ENCODE results near the gene ANO10. TPM values are rescaled to one million over a fixed set of nuclear protein-coding genes. Genes with fewer than 3 reads are reported as not detected.

ANO10 gene
- total and polyA plus RNA-seq, 2 donors (not counting 3 experiments of a cell fraction or from before 2014, with no cell fraction given) = 28.4 to 45.8 TPM

DNA sequence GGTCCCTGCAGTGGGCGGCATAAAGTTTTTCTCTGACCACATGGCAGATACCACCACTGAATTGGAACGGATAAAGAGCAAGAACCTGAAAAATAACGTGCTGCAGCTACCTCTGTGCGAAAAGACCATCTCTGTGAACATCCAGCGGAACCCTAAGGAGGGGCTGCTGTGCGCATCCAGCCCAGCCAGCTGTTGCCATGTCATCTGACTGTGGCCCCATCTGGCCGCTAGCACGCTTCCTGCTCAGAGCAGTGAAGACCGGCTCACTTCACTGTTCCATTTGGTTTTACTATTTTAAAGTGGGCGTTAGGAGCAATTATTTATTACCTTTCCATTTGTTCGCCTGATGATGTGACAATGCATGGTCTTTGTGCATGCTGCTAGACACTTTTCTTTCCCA, 273.5 kb downstream of the ANO10 start:
- no peak overlapping the region for H2AFZ ChIP-seq (ENCODE audit: low read depth, low read length)
- peaks cover 2% of the 10 kb centered on the region for H4K20me1 ChIP-seq (replicated peaks; ENCODE audit: control insufficient read depth, extremely low read depth, insufficient read depth, low read length)
- H3K9me1 ChIP-seq (replicated peaks; ENCODE audit: control insufficient read depth, extremely low read depth, insufficient read depth, low read length) = no peaks in the 10 kb centered on the region
- no peaks in the 10 kb centered on the region for H3K9me3 ChIP-seq (replicated peaks; ENCODE audit: control insufficient read depth, insufficient read depth, low read length)
- no TSS peak for BruUV-seq (replicated peaks)
- no peak overlapping the region for H3K4me2 ChIP-seq (ENCODE audit: insufficient read depth, low read length)
- H3K4me3 ChIP-seq (replicated peaks in 1 of 3; ENCODE audit: insufficient read depth in 1 of 3, low read depth in 1 of 3, low read length in 3 of 3) = no peak overlapping the region
- POLR2A ChIA-PET = no interaction called here
- intact Hi-C loops (cut with micrococcal nuclease) = no loop called here
- peaks cover 47 to 63% of the 10 kb centered on the region in 2 experiments for H3K36me3 ChIP-seq (ENCODE audit: control insufficient read depth in 2 of 2, extremely low read depth in 1 of 2, insufficient read depth in 2 of 2, low read length in 2 of 2)
- H3K27me3 ChIP-seq (ENCODE audit: control insufficient read depth in 2 of 2, insufficient read depth in 2 of 2, low read length in 2 of 2) = no peaks in the 10 kb centered on the region
- no peak for DNase-seq (ENCODE audit: low read depth, low spot score)
- peaks cover 4% of the 10 kb centered on the region for H3K4me1 ChIP-seq (ENCODE audit: control insufficient read depth, extremely low read depth, insufficient read depth, low read length)
- H3K27ac ChIP-seq (ENCODE audit: insufficient read depth, low read depth, low read length) = no peak overlapping the region
- CTCF ChIA-PET = interaction anchor here (2.1 to 5.4 kb wide), 2 partner anchors 14 to 154 kb away, joined by 4 to 26 read pairs; no protein-coding TSS in a partner anchor
- no peak for FAIRE-seq
- no peak for TF ChIP-seq JUN (IDR thresholded peaks at IDR 0.05; ENCODE audit: borderline replicate concordance, insufficient read depth, insufficient read length, low read depth)
- TF ChIP-seq, protein P1, sequence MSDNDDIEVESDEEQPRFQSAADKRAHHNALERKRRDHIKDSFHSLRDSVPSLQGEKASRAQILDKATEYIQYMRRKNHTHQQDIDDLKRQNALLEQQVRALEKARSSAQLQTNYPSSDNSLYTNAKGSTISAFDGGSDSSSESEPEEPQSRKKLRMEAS (IDR thresholded peaks at IDR 0.05; ENCODE audit: insufficient read depth, insufficient read length) = no peak
- TF ChIP-seq POLR2A (IDR thresholded peaks at IDR 0.05; ENCODE audit: low read depth, low read length) = no peak
- TF ChIP-seq POLR2AphosphoS5 (IDR thresholded peaks at IDR 0.05; ENCODE audit: insufficient read depth, low read depth, low read length) = no peak
- TF ChIP-seq GATA2 (IDR thresholded peaks at IDR 0.05; ENCODE audit: insufficient read depth, insufficient read length, low read depth, low read length) = no peak
- no peak for TF ChIP-seq FOS (IDR thresholded peaks at IDR 0.05; ENCODE audit: borderline replicate concordance, insufficient read depth, low read length)
- H3K9ac ChIP-seq (replicated peaks; ENCODE audit: extremely low read depth, insufficient read depth, low read length) = no peak overlapping the region
- peaks cover 37% of the 10 kb centered on the region for H3K79me2 ChIP-seq (ENCODE audit: control insufficient read depth, insufficient read depth, low read length)
- dilution Hi-C loops (cut with MboI; ENCODE audit: extremely low pct_ligation_motif_present, low sequenced_read_pairs) = no loop called here

DNA sequence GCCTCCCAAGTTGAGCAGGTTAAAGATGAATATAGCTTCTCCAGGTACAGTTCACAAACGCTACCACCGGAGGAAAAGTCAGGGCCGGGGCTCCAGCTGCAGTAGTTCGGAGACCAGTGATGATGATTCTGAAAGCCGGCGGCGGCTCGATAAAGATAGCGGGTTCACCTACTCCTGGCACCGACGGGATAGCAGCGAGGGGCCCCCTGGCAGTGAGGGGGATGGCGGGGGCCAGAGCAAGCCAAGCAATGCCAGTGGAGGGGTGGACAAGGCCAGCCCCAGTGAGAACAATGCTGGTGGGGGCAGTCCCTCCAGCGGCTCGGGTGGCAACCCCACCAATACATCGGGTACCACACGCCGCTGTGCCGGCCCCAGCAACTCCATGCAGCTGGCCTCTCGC, 274.0 kb downstream of the ANO10 start:
- DNase-seq (ENCODE audit: low read depth, low spot score) (no peak), FAIRE-seq (no peak)
- TF ChIP-seq GATA2 (IDR thresholded peaks at IDR 0.05; ENCODE audit: insufficient read depth, insufficient read length, low read depth, low read length) (no peak), EZH2 (IDR thresholded peaks at IDR 0.05; ENCODE audit: borderline replicate concordance, low read depth, low read length, severe bottlenecking) (no peak), POLR2AphosphoS5 (IDR thresholded peaks at IDR 0.05; ENCODE audit: insufficient read depth, low read depth, low read length) (no peak), FOS (IDR thresholded peaks at IDR 0.05; ENCODE audit: borderline replicate concordance, insufficient read depth, low read length) (no peak), JUN (IDR thresholded peaks at IDR 0.05; ENCODE audit: borderline replicate concordance, insufficient read depth, insufficient read length, low read depth) (no peak), POLR2A (IDR thresholded peaks at IDR 0.05; ENCODE audit: low read depth, low read length) (no peak), MYC (IDR thresholded peaks at IDR 0.05; ENCODE audit: low read depth, low read length) (no peak)
- TF ChIP-seq, protein P2, sequence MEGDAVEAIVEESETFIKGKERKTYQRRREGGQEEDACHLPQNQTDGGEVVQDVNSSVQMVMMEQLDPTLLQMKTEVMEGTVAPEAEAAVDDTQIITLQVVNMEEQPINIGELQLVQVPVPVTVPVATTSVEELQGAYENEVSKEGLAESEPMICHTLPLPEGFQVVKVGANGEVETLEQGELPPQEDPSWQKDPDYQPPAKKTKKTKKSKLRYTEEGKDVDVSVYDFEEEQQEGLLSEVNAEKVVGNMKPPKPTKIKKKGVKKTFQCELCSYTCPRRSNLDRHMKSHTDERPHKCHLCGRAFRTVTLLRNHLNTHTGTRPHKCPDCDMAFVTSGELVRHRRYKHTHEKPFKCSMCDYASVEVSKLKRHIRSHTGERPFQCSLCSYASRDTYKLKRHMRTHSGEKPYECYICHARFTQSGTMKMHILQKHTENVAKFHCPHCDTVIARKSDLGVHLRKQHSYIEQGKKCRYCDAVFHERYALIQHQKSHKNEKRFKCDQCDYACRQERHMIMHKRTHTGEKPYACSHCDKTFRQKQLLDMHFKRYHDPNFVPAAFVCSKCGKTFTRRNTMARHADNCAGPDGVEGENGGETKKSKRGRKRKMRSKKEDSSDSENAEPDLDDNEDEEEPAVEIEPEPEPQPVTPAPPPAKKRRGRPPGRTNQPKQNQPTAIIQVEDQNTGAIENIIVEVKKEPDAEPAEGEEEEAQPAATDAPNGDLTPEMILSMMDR (IDR thresholded peaks at IDR 0.05; ENCODE audit: extremely low read depth in 1 of 2, insufficient read depth in 1 of 2, low read depth in 1 of 2, low read length in 2 of 2) = no peak
- TF ChIP-seq, protein P1 (IDR thresholded peaks at IDR 0.05; ENCODE audit: insufficient read depth, insufficient read length) = no peak
- BruUV-seq (replicated peaks) = no TSS peak
- Histone ChIP-seq H3K36me3 (ENCODE audit: control insufficient read depth in 2 of 2, extremely low read depth in 1 of 2, insufficient read depth in 2 of 2, low read length in 2 of 2) (peaks cover 47 to 66% of the 10 kb centered on the region in 2 experiments), H2AFZ (ENCODE audit: low read depth, low read length) (no peak overlapping the region), H3K4me1 (ENCODE audit: control insufficient read depth, extremely low read depth, insufficient read depth, low read length) (peaks cover 7% of the 10 kb centered on the region), H3K27ac (ENCODE audit: insufficient read depth, low read depth, low read length) (no peak overlapping the region), H4K20me1 (replicated peaks; ENCODE audit: control insufficient read depth, extremely low read depth, insufficient read depth, low read length) (peaks cover 2% of the 10 kb centered on the region), H3K9ac (replicated peaks; ENCODE audit: extremely low read depth, insufficient read depth, low read length) (no peak overlapping the region), H3K4me3 (replicated peaks in 1 of 3; ENCODE audit: insufficient read depth in 1 of 3, low read depth in 1 of 3, low read length in 3 of 3) (no peak overlapping the region), H3K9me1 (replicated peaks; ENCODE audit: control insufficient read depth, extremely low read depth, insufficient read depth, low read length) (no peaks in the 10 kb centered on the region), H3K27me3 (ENCODE audit: control insufficient read depth in 2 of 2, insufficient read depth in 2 of 2, low read length in 2 of 2) (no peaks in the 10 kb centered on the region), H3K9me3 (replicated peaks; ENCODE audit: control insufficient read depth, insufficient read depth, low read length) (no peaks in the 10 kb centered on the region), H3K79me2 (ENCODE audit: control insufficient read depth, insufficient read depth, low read length) (peaks cover 41% of the 10 kb centered on the region), H3K4me2 (ENCODE audit: insufficient read depth, low read length) (no peak overlapping the region)
- ChIA-PET POLR2A (no interaction called here), CTCF (interaction anchor here (1.2 to 5.4 kb wide), 4 partner anchors 13 to 155 kb away, joined by 3 to 26 read pairs (median 6); no protein-coding TSS in a partner anchor)
- intact Hi-C loops (cut with micrococcal nuclease) (no loop called here), dilution Hi-C loops (cut with MboI; ENCODE audit: extremely low pct_ligation_motif_present, low sequenced_read_pairs) (no loop called here)
